GM19455 (cell line): ENCODE data around the gene IFI44L.
A peak's percentile ranks its signal among the peaks of the same experiment; 100 is the strongest.

Source experiments
- ATAC-seq: cut with Tn5 transposase; IDR thresholded peaks from one replicate; pipeline ENCODE4 v1.9.1; 2021; ENCODE audit not compliant: unreplicated experiment

The IFI44L gene

GRCh38 chr1:78640462-78640861 is 20.2 kb downstream of the IFI44L start:
- ATAC-seq, result peak; percentile 72

- ATAC-seq, result no peak
These were observed 21.3 kb downstream of the IFI44L start for GRCh38 chr1:78641558-78641957.

GRCh38 chr1:78645723-78646122 is 25.5 kb downstream of the IFI44L start:
- no peak for ATAC-seq

GRCh38 chr1:78647238-78647637 is 27.0 kb downstream of the IFI44L start:
- ATAC-seq, result no peak

GRCh38 chr1:78649628-78650027 is 29.4 kb downstream of the IFI44L start, which contains the start of gene IFI44:
IFI44 (plus strand) TSS chr1:78649831; CDS start chr1:78650196, 365 bp downstream.
- peak; percentile 84 for ATAC-seq

- ATAC-seq, result peak; percentile 33
These were observed 29.9 kb downstream of the IFI44L start for GRCh38 chr1:78650114-78650660.

- ATAC-seq, result peak; percentile 42
These were observed 31.0 kb downstream of the IFI44L start for GRCh38 chr1:78651241-78651640.

- ATAC-seq, result no peak
These were observed 31.8 kb downstream of the IFI44L start for GRCh38 chr1:78652019-78652560.

- no peak for ATAC-seq
These were observed 38.7 kb downstream of the IFI44L start for GRCh38 chr1:78658901-78659300.

- ATAC-seq, result no peak
These were observed 43.7 kb downstream of the IFI44L start for GRCh38 chr1:78663923-78664322.

GRCh38 chr1:78664763-78665162 is 44.5 kb downstream of the IFI44L start:
- ATAC-seq, result no peak

GRCh38 chr1:78665809-78666208 is 45.6 kb downstream of the IFI44L start:
- ATAC-seq, result no peak

GRCh38 chr1:78667939-78668338 is 47.7 kb downstream of the IFI44L start:
- ATAC-seq, result no peak

GRCh38 chr1:78668427-78668826 is 48.2 kb downstream of the IFI44L start:
- ATAC-seq, result no peak

- ATAC-seq, result no peak
These were observed 52.2 kb downstream of the IFI44L start for GRCh38 chr1:78672428-78672827.

- no peak for ATAC-seq
These were observed 52.9 kb downstream of the IFI44L start for GRCh38 chr1:78673120-78673519.

- peak; percentile 43 for ATAC-seq
These were observed 56.2 kb downstream of the IFI44L start for GRCh38 chr1:78676347-78676982.

- no peak for ATAC-seq
These were observed 56.7 kb downstream of the IFI44L start for GRCh38 chr1:78676993-78677392.

- no peak for ATAC-seq
These were observed 57.5 kb downstream of the IFI44L start for GRCh38 chr1:78677788-78678187.

GRCh38 chr1:78678324-78678723 is 58.1 kb downstream of the IFI44L start:
- ATAC-seq, result peak; percentile 80

GRCh38 chr1:78681265-78681664 is 61.0 kb downstream of the IFI44L start:
- no peak for ATAC-seq

- no peak for ATAC-seq
These were observed 62.2 kb downstream of the IFI44L start for GRCh38 chr1:78682496-78682895.

- ATAC-seq, result no peak
These were observed 62.8 kb downstream of the IFI44L start for GRCh38 chr1:78683079-78683478.
